Endothelial cell of umbilical vein (primary cell): ENCODE measurements around the gene NDUFS6. TPM values are rescaled to one million over a fixed set of nuclear protein-coding genes. Genes with fewer than 3 reads are reported as not detected.

Experiments
- BruUV-seq: library from RNA; stranded (reverse); fragments of 400-500 nt; replicated peaks from 2 replicates; lab custom pipeline; 2021; lab: Mats Ljungman, UMichigan
- CTCF ChIA-PET: fragments of 300-600, 350-600 bp; sonication (Branson Sonifier 250); formaldehyde crosslinking; loops from one replicate; lab custom pipeline; 2021; ENCODE audit warnings: antibody characterized with exemption, inconsistent platforms; lab: Charles Lee
- POLR2A ChIA-PET: fragments of 300-600, 350-600 bp; sonication (Branson Sonifier 250); formaldehyde crosslinking; loops from one replicate; lab custom pipeline; 2021; ENCODE audit warnings: antibody characterized with exemption, inconsistent platforms; lab: Charles Lee
- DNase-seq: peaks from one replicate; pipeline ENCODE4 v3.0.0-alpha.2; 2011; ENCODE audit warnings: low read depth, low spot score
- FAIRE-seq: peaks from 2 replicates; lab custom pipeline; 2011; peaks lifted over from hg19 to GRCh38; lab: Jason Lieb, UNC
- H2AFZ ChIP-seq: 2 replicates; pipeline ENCODE4 v1.6.0; 2012; ENCODE audit warnings: low read depth, low read length, control low read depth, inconsistent platforms
- H3K27ac ChIP-seq: 2 replicates; pipeline ENCODE4 v1.5.1; 2011; ENCODE audit warnings: low read depth, mild to moderate bottlenecking, control low read depth, low read length, moderate library complexity; ENCODE audit not compliant: insufficient read depth
- H3K27me3 ChIP-seq, 2 experiments: 2 replicates each; pipeline versions ENCODE4 v1.6.0 to v1.6.1; 2011; ENCODE audit warnings: low read length in 2 of 2, mixed read lengths in 1 of 2; ENCODE audit not compliant: control insufficient read depth in 2 of 2, insufficient read depth in 2 of 2
- H3K36me3 ChIP-seq, 2 experiments: 2 replicates in 1 of 2; 3 replicates in 1 of 2; pipeline ENCODE4 v1.5.1; 2011; ENCODE audit warnings: low read length in 2 of 2, mild to moderate bottlenecking in 1 of 2, moderate library complexity in 1 of 2; ENCODE audit not compliant: control insufficient read depth in 2 of 2, insufficient read depth in 2 of 2; ENCODE audit errors: extremely low read depth in 1 of 2
- H3K4me1 ChIP-seq: 3 replicates; pipeline ENCODE4 v1.5.1; 2011; ENCODE audit warnings: mild to moderate bottlenecking, low read length; ENCODE audit not compliant: control insufficient read depth, insufficient read depth; ENCODE audit errors: extremely low read depth
- H3K4me2 ChIP-seq: 2 replicates; pipeline ENCODE4 v1.6.1; 2011; ENCODE audit warnings: low read length, control low read depth, mixed read lengths; ENCODE audit not compliant: insufficient read depth
- H3K4me3 ChIP-seq, 3 experiments: fragments of 200-600 bp in 1 of 3; sonication (generic), shearing (Covaris generic) in 1 of 3; replicated peaks in 1 of 3; 2 replicates each; pipeline ENCODE4 v1.5.1; 2011 to 2016; ENCODE audit warnings: control low read depth in 3 of 3, low read length in 3 of 3, mild to moderate bottlenecking in 2 of 3, inconsistent platforms in 1 of 3, low read depth in 1 of 3, moderate library complexity in 1 of 3; ENCODE audit not compliant: insufficient read depth in 1 of 3
- H3K79me2 ChIP-seq: 2 replicates; pipeline ENCODE4 v1.6.0; 2012; ENCODE audit warnings: low read length, inconsistent platforms; ENCODE audit not compliant: control insufficient read depth, insufficient read depth
- H3K9ac ChIP-seq: replicated peaks from 2 replicates; pipeline ENCODE3; 2011; ENCODE audit warnings: low read length, control low read depth; ENCODE audit not compliant: insufficient read depth; ENCODE audit errors: extremely low read depth
- H3K9me1 ChIP-seq: replicated peaks from 3 replicates; pipeline ENCODE4 v1.6.0; 2011; ENCODE audit warnings: mild to moderate bottlenecking, low read length; ENCODE audit not compliant: control insufficient read depth, insufficient read depth; ENCODE audit errors: extremely low read depth
- H3K9me3 ChIP-seq: replicated peaks from 2 replicates; pipeline ENCODE4 v1.5.1; 2012; ENCODE audit warnings: low read length, inconsistent platforms; ENCODE audit not compliant: control insufficient read depth, insufficient read depth
- H4K20me1 ChIP-seq: replicated peaks from 2 replicates; pipeline ENCODE3; 2011; ENCODE audit warnings: mild to moderate bottlenecking, low read length; ENCODE audit not compliant: control insufficient read depth, insufficient read depth; ENCODE audit errors: extremely low read depth
- EZH2 ChIP-seq: IDR thresholded peaks from 2 replicates; pipeline ENCODE4 v1.6.1; 2012; ENCODE audit warnings: borderline replicate concordance, low read depth, mild to moderate bottlenecking, moderate library complexity, low read length, inconsistent platforms; ENCODE audit not compliant: severe bottlenecking
- FOS ChIP-seq: IDR thresholded peaks from 2 replicates; pipeline ENCODE4 v1.6.1; 2011; ENCODE audit warnings: mild to moderate bottlenecking, low read length, moderate library complexity, borderline replicate concordance; ENCODE audit not compliant: insufficient read depth
- GATA2 ChIP-seq: IDR thresholded peaks from 2 replicates; pipeline ENCODE4 v1.7.0; 2011; ENCODE audit warnings: low read depth, mild to moderate bottlenecking, moderate library complexity, mixed read lengths, low read length; ENCODE audit not compliant: insufficient read length, insufficient read depth
- JUN ChIP-seq: IDR thresholded peaks from 2 replicates; pipeline ENCODE4 v1.6.1; 2011; ENCODE audit warnings: borderline replicate concordance, low read depth; ENCODE audit not compliant: insufficient read length, insufficient read depth
- MAX ChIP-seq: IDR thresholded peaks from 2 replicates; pipeline ENCODE4 v1.6.1; 2011; ENCODE audit not compliant: insufficient read depth, insufficient read length
- MYC ChIP-seq: IDR thresholded peaks from one replicate; pipeline ENCODE4 v1.6.1; 2011; ENCODE audit warnings: mild to moderate bottlenecking, low read depth, low read length
- POLR2A ChIP-seq: IDR thresholded peaks from 2 replicates; pipeline ENCODE4 v1.6.1; 2012; ENCODE audit warnings: low read depth, mild to moderate bottlenecking, control low read depth, low read length
- POLR2AphosphoS5 ChIP-seq: IDR thresholded peaks from 2 replicates; pipeline ENCODE4 v1.6.1; 2012; ENCODE audit warnings: low read depth, mild to moderate bottlenecking, control low read depth, low read length, moderate library complexity; ENCODE audit not compliant: insufficient read depth
- dilution Hi-C: fragments of 300-500 bp; cut with MboI; formaldehyde crosslinking; loops from one replicate; pipeline ENCODE4 v1.15.0; 2019; ENCODE audit warnings: low sequenced_read_pairs; ENCODE audit not compliant: extremely low pct_ligation_motif_present
- intact Hi-C: fragments of 100-400 bp; cut with micrococcal nuclease; formaldehyde crosslinking; loops from one replicate; pipeline ENCODE4 v1.10.0; 2022
- polyA plus RNA-seq, 4 experiments: library from polyadenylated mRNA; depleted of rRNA in 3 of 4; stranded (reverse) in 3 of 4; unstranded in 1 of 4; fragments of >200 nt; gene quantifications; 2 replicates each; pipeline versions ENCODE4 v1.2.1 to v1.2.3, GENCODE V29; 2011 to 2012; ENCODE audit warnings: missing spikeins in 1 of 4
- total RNA-seq: library from RNA; stranded (reverse); gene quantifications from 2 replicates; pipeline ENCODE4 v1.2.3, GENCODE V29; 2021

Gene NDUFS6
- total and polyA plus RNA-seq, 2 donors (not counting 3 experiments of a cell fraction or from before 2014, with no cell fraction given) = 42.5 to 127 TPM

- Histone ChIP-seq H3K27ac (no peak overlapping the region), H3K4me2 (no peak overlapping the region), H3K9me1 (no peaks in the 10 kb centered on the region), H4K20me1 (no peaks in the 10 kb centered on the region), H3K9ac (no peak overlapping the region), H3K9me3 (no peaks in the 10 kb centered on the region), H3K79me2 (no peaks in the 10 kb centered on the region), H3K27me3 (no peaks in the 10 kb centered on the region), H3K4me3 (no peak overlapping the region), H2AFZ (no peak overlapping the region), H3K36me3 (no peaks in the 10 kb centered on the region), H3K4me1 (peaks cover 1% of the 10 kb centered on the region)
- TF ChIP-seq GATA2 (no peak), MAX (no peak), JUN (no peak), POLR2A (no peak), FOS (no peak), MYC (no peak), POLR2AphosphoS5 (no peak)
- FAIRE-seq (no peak), DNase-seq (no peak)
- ChIA-PET POLR2A (no interaction called here), CTCF (no interaction called here)
- BruUV-seq = no TSS peak
- dilution Hi-C loops (no loop called here), intact Hi-C loops (no loop called here)
Measured at GRCh38 chr5:1784197-1785050, 16.8 kb upstream of the NDUFS6 start.

- FAIRE-seq (no peak), DNase-seq (no peak)
- Histone ChIP-seq H3K4me3 (no peak overlapping the region), H2AFZ (no peak overlapping the region), H3K9me1 (no peaks in the 10 kb centered on the region), H3K4me1 (peaks cover 8% of the 10 kb centered on the region), H3K9ac (no peak overlapping the region), H3K4me2 (no peak overlapping the region), H3K9me3 (no peaks in the 10 kb centered on the region), H3K79me2 (no peaks in the 10 kb centered on the region), H4K20me1 (no peaks in the 10 kb centered on the region), H3K27ac (no peak overlapping the region), H3K27me3 (no peaks in the 10 kb centered on the region), H3K36me3 (no peaks in the 10 kb centered on the region)
- TF ChIP-seq MYC (no peak), POLR2AphosphoS5 (no peak), GATA2 (no peak), EZH2 (no peak), JUN (no peak)
- intact Hi-C loops (no loop called here), dilution Hi-C loops (no loop called here)
- CTCF ChIA-PET = no interaction called here
- POLR2A ChIA-PET = no interaction called here
- BruUV-seq = no TSS peak
Measured at GRCh38 chr5:1785062-1785461, 16.1 kb upstream of the NDUFS6 start.
